K562 (cell line): ENCODE measurements around the gene PTPRG. TPM values are rescaled to one million over a fixed set of nuclear protein-coding genes. Genes with fewer than 3 reads are reported as not detected.

ENCODE experiments used
- ATAC-seq: fragments of 200-7000 bp; cut with Tn5 transposase; 3 replicates; pipeline ENCODE4 v1.9.1; 2020; ENCODE audit warnings: moderate library complexity
- BruUV-seq: library from RNA; stranded (reverse); fragments of 400-500 nt; replicated peaks from 2 replicates; lab custom pipeline; 2021; lab: Mats Ljungman, UMichigan
- CTCF ChIA-PET: fragments of 300-600 bp; formaldehyde crosslinking; extraction: SDS; loops from one replicate; lab custom pipeline; 2021; ENCODE audit warnings: low intra/inter-chr PET ratio; lab: Yijun Ruan, JAX
- POLR2A ChIA-PET: fragments of 300-600, 350-650 bp; sonication (Branson Sonifier 250); formaldehyde crosslinking; extraction: SDS; loops from one replicate; lab custom pipeline; 2021; ENCODE audit warnings: antibody characterized with exemption, inconsistent platforms; lab: Yijun Ruan, JAX
- DNase-seq, 4 experiments: peaks; one replicate each; pipeline versions ENCODE4 v3.0.0 to v3.0.0-alpha.2; 2011 to 2018; ENCODE audit warnings: low spot score in 3 of 4, mixed read lengths in 3 of 4; ENCODE audit errors: extremely low read depth in 1 of 4
- FAIRE-seq: peaks from 2 replicates; lab custom pipeline; 2011; peaks lifted over from hg19 to GRCh38; lab: Jason Lieb, UNC
- H2AFZ ChIP-seq: 2 replicates; pipeline ENCODE4 v1.6.0; 2011; ENCODE audit warnings: low read depth, low read length, control low read depth, inconsistent platforms
- H3K27ac ChIP-seq: fragments of 200-600 bp; 3 replicates; pipeline ENCODE4 v1.8.0; 2011; ENCODE audit warnings: low read depth, mild to moderate bottlenecking, control low read depth, inconsistent platforms, low read length, moderate library complexity, mixed read lengths; ENCODE audit errors: extremely low read depth
- H3K27me3 ChIP-seq, 2 experiments: fragments of 300-600 bp in 1 of 2; 2 replicates in 1 of 2; 3 replicates in 1 of 2; pipeline versions ENCODE4 v1.6.0 to v1.8.0; 2011; ENCODE audit warnings: inconsistent platforms in 2 of 2, low read length in 2 of 2, mild to moderate bottlenecking in 1 of 2, mixed read lengths in 1 of 2, moderate library complexity in 1 of 2; ENCODE audit not compliant: control insufficient read depth in 2 of 2, insufficient read depth in 2 of 2
- H3K36me3 ChIP-seq: fragments of 300-600 bp; 3 replicates; pipeline ENCODE4 v1.8.0; 2011; ENCODE audit warnings: mild to moderate bottlenecking, low read length, inconsistent platforms; ENCODE audit not compliant: control insufficient read depth, insufficient read depth
- H3K4me1 ChIP-seq, 2 experiments: fragments of 200-600 bp in 1 of 2; replicated peaks in 1 of 2; 2 replicates in 1 of 2; 3 replicates in 1 of 2; pipeline versions ENCODE4 v1.5.1 to v1.8.0; 2011; ENCODE audit warnings: inconsistent platforms in 2 of 2, low read length in 2 of 2, mild to moderate bottlenecking in 1 of 2, mixed read lengths in 1 of 2, moderate library complexity in 1 of 2; ENCODE audit not compliant: control insufficient read depth in 2 of 2, insufficient read depth in 2 of 2
- H3K4me2 ChIP-seq: 2 replicates; pipeline ENCODE4 v1.6.1; 2011; ENCODE audit warnings: low read length, control low read depth, inconsistent platforms, mixed read lengths; ENCODE audit not compliant: insufficient read depth
- H3K4me3 ChIP-seq: fragments of 200-600 bp; sonication (generic), shearing (Covaris generic); 2 replicates; pipeline ENCODE4 v1.5.1; 2016; ENCODE audit warnings: control low read depth, inconsistent platforms
- H3K79me2 ChIP-seq: fragments of 200-600 bp; 3 replicates; pipeline ENCODE4 v1.8.0; 2011; ENCODE audit warnings: low read length, inconsistent platforms; ENCODE audit not compliant: control insufficient read depth, insufficient read depth
- H3K9ac ChIP-seq, 2 experiments: 2 replicates each; pipeline versions ENCODE4 v1.6.0 to v1.6.1; 2011; ENCODE audit warnings: low read depth in 2 of 2, low read length in 2 of 2, control low read depth in 1 of 2, inconsistent platforms in 1 of 2, mild to moderate bottlenecking in 1 of 2, mixed read lengths in 1 of 2; ENCODE audit not compliant: insufficient read depth in 1 of 2
- H3K9me1 ChIP-seq: one replicate; pipeline ENCODE4 v1.6.0; 2011; ENCODE audit warnings: inconsistent platforms, mild to moderate bottlenecking, low read length, moderate library complexity; ENCODE audit not compliant: control insufficient read depth, insufficient read depth
- H3K9me3 ChIP-seq: replicated peaks from 2 replicates; pipeline ENCODE4 v1.5.1; 2011; ENCODE audit warnings: low read depth, low read length, inconsistent platforms; ENCODE audit not compliant: control insufficient read depth, insufficient read depth
- H4K20me1 ChIP-seq: replicated peaks from 2 replicates; pipeline ENCODE4 v1.6.1; 2011; ENCODE audit warnings: low read length, inconsistent platforms, mixed read lengths; ENCODE audit not compliant: control insufficient read depth, insufficient read depth
- ATF1 ChIP-seq, 2 experiments: fragments of 450-650 bp in 1 of 2; IDR thresholded peaks; 2 replicates each; pipeline ENCODE4 v1.6.1; 2016; ENCODE audit warnings: missing compliant biosample characterization in 1 of 2, missing genetic modification characterization in 1 of 2
- SETDB1 ChIP-seq: IDR thresholded peaks from one replicate; pipeline ENCODE4 v1.6.1; 2012; ENCODE audit warnings: low read length, control low read depth, inconsistent platforms
- WGBS: fragments of 100-300 bp; shearing (Covaris generic); methylation state at CpG from one replicate; pipeline ENCODE4 v1.1.6; 2016; ENCODE audit warnings: low coverage, mixed read lengths; ENCODE audit not compliant: insufficient coverage; ENCODE audit errors: missing lambda C conversion rate; 5-methylcytosine and 5-hydroxymethylcytosine counted together
- in situ Hi-C: fragments of 300-500 bp; cut with MboI; formaldehyde crosslinking; loops from 4 replicates; pipeline ENCODE4 v1.15.0; 2018; ENCODE audit warnings: inconsistent platforms, mixed read lengths
- intact Hi-C: fragments of 100-400 bp; cut with micrococcal nuclease; formaldehyde crosslinking; loops from 2 replicates; pipeline ENCODE4 v1.14.2; 2022
- polyA plus RNA-seq, 8 experiments: library from polyadenylated mRNA; depleted of rRNA in 4 of 8; stranded (reverse) in 5 of 8; unstranded in 3 of 8; fragments of >200 nt; fragmentation: Nextera tagmentation in 2 of 8; fragmentation: Illumina TruSeq in 1 of 8; extraction: Ambion mirVana in 2 of 8; extraction: Trizol in 1 of 8; gene quantifications; 2 replicates each; pipeline versions ENCODE4 v1.2.1 to v1.2.3, GENCODE V29; 2011 to 2014; ENCODE audit warnings: inconsistent platforms in 1 of 8, missing spikeins in 1 of 8
- total RNA-seq, 7 experiments: library from RNA; depleted of rRNA in 6 of 7; stranded (reverse); fragments of >200 nt in 6 of 7; fragmentation: Illumina TruSeq in 2 of 7; extraction: Trizol in 2 of 7; gene quantifications; 2 replicates each; pipeline versions ENCODE4 v1.2.1 to v1.2.3, GENCODE V29; 2011 to 2021; ENCODE audit warnings: low replicate concordance in 1 of 7
- TF ChIP-seq, protein P1 (sequence below), 3 experiments: fragments of 200-800 bp in 1 of 3; fragments of 250-450 bp in 1 of 3; fragments of 450-650 bp in 1 of 3; sonication (Bioruptor Pico) in 1 of 3; sonication (Bioruptor generic) in 1 of 3; formaldehyde crosslinking in 1 of 3; IDR thresholded peaks; 2 replicates each; pipeline versions ENCODE4 v1.6.1 to v1.8.0; 2016 to 2022; ENCODE audit warnings: mild to moderate bottlenecking in 2 of 3, missing genetic modification characterization in 2 of 3, missing compliant biosample characterization in 1 of 3, moderate library complexity in 1 of 3

Gene PTPRG
- total and polyA plus RNA-seq, 9 of the 15 experiments (the other 6 are each of a cell fraction or from before 2014, with no cell fraction given): 0.16 TPM; not detected in 8

DNA sequence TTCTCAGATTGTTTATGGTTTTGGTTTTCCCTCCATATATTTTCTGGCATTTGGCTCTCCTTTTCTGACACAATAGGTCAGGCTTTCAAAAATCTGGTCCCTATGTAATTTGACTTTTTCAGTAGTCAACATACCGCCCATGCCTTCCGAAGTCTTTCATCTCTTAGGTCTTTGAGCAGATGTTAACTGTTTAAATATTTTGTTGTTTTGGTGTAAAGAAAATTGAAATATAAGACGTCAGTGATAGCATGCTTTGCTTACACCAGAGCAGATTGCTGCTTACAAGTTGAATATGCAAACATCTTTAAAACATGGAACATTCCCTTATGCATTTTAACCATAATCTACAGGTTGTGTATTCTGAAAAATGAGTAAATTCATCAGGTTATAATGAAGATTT is 233.0 kb downstream of the PTPRG start (continued):
- TF ChIP-seq ATF1 (CRISPR knock-in tag; IDR thresholded peaks at IDR 0.05) (no peak), ATF1 (tag; IDR thresholded peaks at IDR 0.05) (no peak)
- TF ChIP-seq, all 486 proteins: peak for 0

DNA sequence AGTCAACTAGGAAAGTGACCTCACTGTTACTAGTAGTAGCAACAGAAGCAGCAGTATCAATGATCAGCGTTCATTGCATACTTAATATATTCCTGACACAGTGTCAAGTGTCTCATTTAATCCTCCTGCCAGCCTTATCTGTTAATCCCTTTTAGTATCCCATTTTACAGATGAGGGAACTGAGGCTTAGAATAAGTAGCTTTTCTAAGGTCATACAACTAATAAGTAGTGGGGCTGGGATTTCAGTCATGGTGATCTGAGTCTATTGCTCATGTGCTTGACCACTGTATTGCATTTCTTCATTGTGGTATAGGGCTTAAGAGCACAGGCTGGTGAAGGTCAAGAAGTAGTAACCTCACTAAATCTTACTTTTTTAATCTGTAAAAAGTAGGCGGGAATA is 233.6 kb downstream of the PTPRG start:
- H4K20me1 ChIP-seq: no peaks in the 10 kb centered on the region
- no peak for TF ChIP-seq SETDB1
- TF ChIP-seq, protein P1, sequence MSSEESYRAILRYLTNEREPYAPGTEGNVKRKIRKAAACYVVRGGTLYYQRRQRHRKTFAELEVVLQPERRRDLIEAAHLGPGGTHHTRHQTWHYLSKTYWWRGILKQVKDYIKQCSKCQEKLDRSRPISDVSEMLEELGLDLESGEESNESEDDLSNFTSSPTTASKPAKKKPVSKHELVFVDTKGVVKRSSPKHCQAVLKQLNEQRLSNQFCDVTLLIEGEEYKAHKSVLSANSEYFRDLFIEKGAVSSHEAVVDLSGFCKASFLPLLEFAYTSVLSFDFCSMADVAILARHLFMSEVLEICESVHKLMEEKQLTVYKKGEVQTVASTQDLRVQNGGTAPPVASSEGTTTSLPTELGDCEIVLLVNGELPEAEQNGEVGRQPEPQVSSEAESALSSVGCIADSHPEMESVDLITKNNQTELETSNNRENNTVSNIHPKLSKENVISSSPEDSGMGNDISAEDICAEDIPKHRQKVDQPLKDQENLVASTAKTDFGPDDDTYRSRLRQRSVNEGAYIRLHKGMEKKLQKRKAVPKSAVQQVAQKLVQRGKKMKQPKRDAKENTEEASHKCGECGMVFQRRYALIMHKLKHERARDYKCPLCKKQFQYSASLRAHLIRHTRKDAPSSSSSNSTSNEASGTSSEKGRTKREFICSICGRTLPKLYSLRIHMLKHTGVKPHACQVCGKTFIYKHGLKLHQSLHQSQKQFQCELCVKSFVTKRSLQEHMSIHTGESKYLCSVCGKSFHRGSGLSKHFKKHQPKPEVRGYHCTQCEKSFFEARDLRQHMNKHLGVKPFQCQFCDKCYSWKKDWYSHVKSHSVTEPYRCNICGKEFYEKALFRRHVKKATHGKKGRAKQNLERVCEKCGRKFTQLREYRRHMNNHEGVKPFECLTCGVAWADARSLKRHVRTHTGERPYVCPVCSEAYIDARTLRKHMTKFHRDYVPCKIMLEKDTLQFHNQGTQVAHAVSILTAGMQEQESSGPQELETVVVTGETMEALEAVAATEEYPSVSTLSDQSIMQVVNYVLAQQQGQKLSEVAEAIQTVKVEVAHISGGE (CRISPR knock-in tag; IDR thresholded peaks at IDR 0.05): peak in 1 of 3 experiments; percentile 47; a peak in 1 of 6 replicates
- in situ Hi-C loops: no loop called here
- no peak overlapping the region for H3K4me3 ChIP-seq
- ATAC-seq (no peak), DNase-seq (no peak), FAIRE-seq (no peak)
- H2AFZ ChIP-seq: no peak overlapping the region
- no peaks in the 10 kb centered on the region for H3K36me3 ChIP-seq
- 0% methylated on average over 2 of the region's 2 CpGs for WGBS
- no peaks in the 10 kb centered on the region for H3K4me1 ChIP-seq
- H3K27me3 ChIP-seq: no peaks in the 10 kb centered on the region
- no peak overlapping the region for H3K9ac ChIP-seq
- ChIA-PET CTCF (no interaction called here), POLR2A (no interaction called here)
- no TSS peak for BruUV-seq
- H3K9me1 ChIP-seq: no peaks in the 10 kb centered on the region
- no peaks in the 10 kb centered on the region for H3K79me2 ChIP-seq
- intact Hi-C loops: no loop called here
- no peaks in the 10 kb centered on the region for H3K9me3 ChIP-seq
- H3K27ac ChIP-seq: no peak overlapping the region
- no peak overlapping the region for H3K4me2 ChIP-seq
